Stimulated activated CD8-positive, alpha-beta memory T cell treated with anti-CD3 and anti-CD28 coated beads, Interleukin-7, amount 100 ng/mL, for 24 hours (primary cell): ENCODE results near the gene DOCK6.

Experiments used
- DNase-seq: peaks from one replicate; pipeline ENCODE4 v3.0.0-alpha.2; 2020; ENCODE audit warnings: low read depth

Gene DOCK6

GRCh38 chr19:11223200-11223599 lies 39.1 kb downstream of the DOCK6 start:
- DNase-seq: no peak

DNA sequence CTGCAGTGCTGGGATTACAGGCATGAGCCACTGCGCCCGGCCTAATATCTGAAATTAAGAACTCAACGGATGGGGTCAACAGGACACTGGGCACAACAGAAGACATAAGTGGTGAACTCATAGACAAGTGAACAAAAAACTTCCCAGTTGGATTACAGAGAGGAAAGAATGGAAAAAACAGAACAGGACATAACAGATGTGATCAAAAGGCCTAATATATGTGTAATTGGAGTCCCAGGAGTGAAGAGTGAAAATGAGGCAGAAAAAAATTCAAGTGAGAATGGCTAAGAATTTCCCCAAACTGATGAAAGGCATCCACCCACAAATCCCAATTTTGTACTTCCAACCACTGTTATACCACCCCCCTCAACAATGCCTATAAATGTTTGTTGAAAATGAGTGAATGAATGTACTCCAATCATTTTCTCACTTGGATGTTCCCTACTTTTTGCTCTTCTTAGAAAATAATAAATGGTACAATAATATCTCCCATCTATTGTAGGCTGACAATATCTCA lies 41.2 kb downstream of the DOCK6 start:
- DNase-seq: no peak

- no peak for DNase-seq
Observed at GRCh38 chr19:11214387-11214786, 47.9 kb downstream of the DOCK6 start.

- no peak for DNase-seq
Observed at GRCh38 chr19:11210656-11210928, 51.7 kb downstream of the DOCK6 start.

DNA sequence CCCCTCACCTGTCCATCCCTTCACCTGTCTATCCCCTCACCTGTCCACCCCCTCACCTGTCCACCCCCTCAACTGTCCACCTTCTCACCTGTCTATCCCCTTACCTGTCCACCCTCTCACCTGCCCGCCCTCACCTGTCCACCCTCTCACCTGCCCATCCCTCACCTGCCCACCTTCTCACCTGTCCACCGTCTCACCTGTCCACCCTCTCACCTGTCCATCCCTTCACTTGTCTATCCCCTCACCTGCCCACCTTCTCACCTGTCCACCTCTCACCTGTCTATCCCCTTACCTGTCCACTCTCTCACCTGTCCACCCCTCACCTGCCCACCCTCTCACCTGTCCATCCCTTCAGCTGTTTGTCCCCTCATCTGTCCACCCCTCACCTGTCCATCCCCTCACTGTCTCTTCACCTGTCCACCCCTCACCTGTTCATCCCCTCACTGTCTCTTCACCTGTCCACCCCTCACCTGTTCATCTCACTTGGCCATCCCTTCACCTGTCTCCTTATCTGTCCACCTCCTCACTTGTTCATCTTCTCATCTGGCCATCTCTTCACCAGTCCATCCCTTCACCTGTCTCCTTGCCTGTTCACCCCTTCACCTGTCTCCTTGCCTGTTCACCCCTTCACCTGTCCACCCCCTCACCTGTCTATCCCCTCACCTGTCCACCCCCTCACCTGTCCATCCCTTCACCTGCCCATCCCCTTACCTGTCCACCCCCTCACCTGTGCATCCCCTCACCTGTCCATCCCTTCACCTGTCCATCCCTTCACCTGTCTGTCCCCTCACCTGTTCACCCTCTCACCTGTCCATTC lies 52.3 kb downstream of the DOCK6 start:
- no peak for DNase-seq

DNA sequence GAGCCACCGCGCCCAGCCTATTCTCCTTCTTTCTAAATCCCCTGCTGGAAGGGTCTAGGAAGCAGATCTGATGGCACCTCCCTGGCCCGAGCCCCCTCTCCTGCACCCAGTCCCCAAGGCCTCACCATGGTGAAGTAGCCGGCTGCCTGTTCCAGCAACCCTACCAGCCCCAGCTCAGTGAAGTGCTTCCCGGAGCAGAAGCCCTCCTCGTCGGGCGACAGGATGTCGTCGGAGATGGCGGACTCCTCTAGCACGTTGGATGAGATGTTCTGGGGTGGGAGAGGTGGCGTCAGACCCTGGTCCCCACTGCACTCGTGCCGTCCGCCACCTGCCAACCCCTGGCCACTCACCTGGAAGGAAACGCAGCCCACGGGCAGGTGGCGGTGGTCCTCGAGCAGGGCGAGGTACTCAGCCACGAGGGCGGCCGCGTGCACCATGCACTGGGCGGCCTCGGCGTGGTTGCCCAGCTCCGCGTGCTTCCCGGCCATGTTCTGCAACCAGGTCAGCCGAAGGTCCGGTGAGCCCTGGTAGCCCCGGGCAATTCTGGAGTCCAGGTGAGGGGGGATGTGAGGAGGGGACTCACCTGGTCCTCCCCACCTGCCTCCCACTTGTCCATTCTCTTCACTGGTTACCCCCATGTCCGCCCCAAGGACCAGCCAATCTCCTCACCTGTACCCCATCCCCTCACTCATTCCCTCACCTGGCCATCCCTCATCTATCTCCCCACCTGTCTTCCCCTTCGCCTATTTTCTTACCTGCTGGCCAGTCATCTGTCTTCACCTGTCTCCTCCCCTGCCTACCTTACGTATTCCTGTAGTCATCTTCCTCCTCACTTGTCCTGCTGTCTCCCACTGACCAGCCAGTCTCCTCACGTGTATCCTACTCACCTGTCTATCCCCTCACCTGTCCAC lies 53.5 kb downstream of the DOCK6 start:
- no peak for DNase-seq

DNA sequence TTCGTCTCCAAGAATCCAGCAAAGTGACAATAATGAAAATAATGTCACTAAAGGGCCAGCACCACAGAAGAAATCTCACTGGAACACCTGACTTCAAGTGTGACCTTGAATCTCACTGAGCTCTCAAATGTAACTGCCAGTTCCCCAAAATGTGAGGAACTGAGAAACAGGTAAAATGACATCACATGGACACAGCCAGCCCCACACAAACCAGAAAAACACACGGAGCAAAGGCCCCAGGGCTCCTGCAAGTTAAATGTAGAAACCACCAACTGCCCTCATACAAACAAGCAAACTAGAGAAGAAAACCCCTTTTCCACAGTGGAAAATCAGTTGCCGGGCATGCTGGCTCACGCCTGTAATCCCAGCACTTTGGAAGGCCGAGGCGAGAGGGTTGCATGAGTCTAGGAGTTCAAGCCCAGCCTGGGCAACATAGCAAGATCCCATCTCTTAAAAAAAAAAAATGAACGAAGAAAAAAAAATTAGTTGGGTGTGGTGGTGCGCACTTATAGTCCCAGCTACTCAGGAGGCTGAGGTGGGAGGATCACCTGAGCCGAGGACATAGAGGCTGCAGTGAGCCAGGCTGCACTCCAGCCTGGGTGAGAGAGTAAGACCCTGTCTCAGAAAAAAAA lies 56.3 kb downstream of the DOCK6 start:
- no peak for DNase-seq

- no peak for DNase-seq
Observed at GRCh38 chr19:11204943-11205349, 57.4 kb downstream of the DOCK6 start.

GRCh38 chr19:11204076-11204602 lies 58.2 kb downstream of the DOCK6 start:
- no peak for DNase-seq

- peak; percentile 11 for DNase-seq
Observed at GRCh38 chr19:11203194-11204075, 58.9 kb downstream of the DOCK6 start.

- DNase-seq: no peak
Observed at GRCh38 chr19:11202488-11203193, 59.7 kb downstream of the DOCK6 start.

GRCh38 chr19:11201791-11202190 lies 60.5 kb downstream of the DOCK6 start:
- DNase-seq: no peak

- no peak for DNase-seq
Observed at GRCh38 chr19:11200931-11201330, 61.4 kb downstream of the DOCK6 start.

DNA sequence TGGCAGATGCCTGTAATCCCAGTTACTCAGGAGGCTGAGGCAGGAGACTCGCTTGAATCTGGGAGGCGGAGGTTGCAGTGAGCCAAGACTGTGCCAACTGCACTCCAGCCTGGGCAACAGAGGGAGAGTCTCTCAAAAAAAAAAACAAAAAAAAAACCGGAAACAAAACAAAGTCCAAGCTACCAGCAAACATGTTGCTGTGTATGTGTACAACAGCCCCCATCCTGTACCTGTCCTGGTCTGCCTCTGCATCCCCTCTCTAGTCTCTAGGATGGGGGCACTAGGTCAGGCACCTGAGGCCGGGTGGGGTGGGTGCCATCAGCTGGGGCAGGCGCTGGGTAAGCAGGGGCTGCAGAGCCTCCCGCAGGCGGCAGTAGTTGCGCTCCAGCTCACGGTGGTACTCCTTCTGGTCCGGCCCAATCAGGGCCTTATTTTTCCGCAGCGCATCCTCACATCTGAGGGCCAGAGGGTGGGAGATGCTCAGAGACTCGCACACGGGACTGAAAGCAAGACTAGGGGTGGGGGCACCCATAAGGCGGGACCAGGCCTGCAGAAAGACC lies 62.2 kb downstream of the DOCK6 start:
- DNase-seq: no peak

DNA sequence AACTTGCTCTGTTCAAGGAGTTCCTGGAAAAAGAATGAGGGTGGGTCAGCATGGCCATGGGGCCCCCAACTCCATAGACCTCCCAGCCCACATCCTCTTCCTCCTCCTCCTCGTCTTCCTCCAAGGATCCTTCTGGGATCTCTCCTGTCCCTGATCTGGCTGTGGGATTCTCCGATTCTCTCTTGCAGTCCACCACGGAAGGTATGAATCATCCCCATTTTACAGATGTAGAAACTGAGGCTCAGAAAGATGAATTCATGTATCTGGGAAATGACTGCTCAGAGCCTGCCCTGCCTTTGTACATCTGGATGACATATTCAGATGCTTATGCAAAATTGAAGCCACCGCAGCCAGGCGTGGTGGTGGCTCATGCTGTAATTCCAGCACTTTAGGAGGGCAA lies 62.8 kb downstream of the DOCK6 start:
- DNase-seq: no peak

GRCh38 chr19:11198769-11199424 lies 63.4 kb downstream of the DOCK6 start:
- no peak for DNase-seq

DNA sequence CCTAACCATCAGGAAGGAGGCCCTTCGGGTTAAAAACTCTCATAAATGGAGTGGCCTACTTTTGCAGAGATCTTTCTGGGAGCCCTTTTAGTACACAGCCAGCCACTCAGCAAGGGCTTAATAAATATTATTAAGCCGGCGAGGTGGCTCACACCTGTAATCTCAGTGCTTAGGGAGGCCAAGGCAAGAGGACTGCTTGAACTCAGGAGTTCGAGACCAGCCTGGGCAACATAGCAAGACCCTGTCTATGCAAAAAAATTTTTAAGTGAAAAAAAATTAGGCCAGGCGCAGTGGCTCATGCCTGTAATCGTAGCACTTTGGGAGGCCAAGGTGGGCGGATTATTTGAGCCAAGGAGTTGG lies 64.2 kb downstream of the DOCK6 start:
- no peak for DNase-seq

GRCh38 chr19:11197291-11198174 lies 64.8 kb downstream of the DOCK6 start, which contains the start of gene KANK2:
TSS of gene KANK2 (minus strand) at chr19:11197545. CDS start at chr19:11194511, 3,034 bp downstream.
- DNase-seq: peak; percentile 42
